ENCODE results near the gene LLGL2.

GRCh38 chr17:75486951-75487350 lies 38.5 kb upstream of the LLGL2 start:
- TF ChIP-seq, protein P1, sequence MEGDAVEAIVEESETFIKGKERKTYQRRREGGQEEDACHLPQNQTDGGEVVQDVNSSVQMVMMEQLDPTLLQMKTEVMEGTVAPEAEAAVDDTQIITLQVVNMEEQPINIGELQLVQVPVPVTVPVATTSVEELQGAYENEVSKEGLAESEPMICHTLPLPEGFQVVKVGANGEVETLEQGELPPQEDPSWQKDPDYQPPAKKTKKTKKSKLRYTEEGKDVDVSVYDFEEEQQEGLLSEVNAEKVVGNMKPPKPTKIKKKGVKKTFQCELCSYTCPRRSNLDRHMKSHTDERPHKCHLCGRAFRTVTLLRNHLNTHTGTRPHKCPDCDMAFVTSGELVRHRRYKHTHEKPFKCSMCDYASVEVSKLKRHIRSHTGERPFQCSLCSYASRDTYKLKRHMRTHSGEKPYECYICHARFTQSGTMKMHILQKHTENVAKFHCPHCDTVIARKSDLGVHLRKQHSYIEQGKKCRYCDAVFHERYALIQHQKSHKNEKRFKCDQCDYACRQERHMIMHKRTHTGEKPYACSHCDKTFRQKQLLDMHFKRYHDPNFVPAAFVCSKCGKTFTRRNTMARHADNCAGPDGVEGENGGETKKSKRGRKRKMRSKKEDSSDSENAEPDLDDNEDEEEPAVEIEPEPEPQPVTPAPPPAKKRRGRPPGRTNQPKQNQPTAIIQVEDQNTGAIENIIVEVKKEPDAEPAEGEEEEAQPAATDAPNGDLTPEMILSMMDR (conservative IDR thresholded peaks at IDR 0.05; ENCODE audit: low read length): no peak
- TF ChIP-seq EZH2phosphoT487 (IDR thresholded peaks at IDR 0.05; ENCODE audit: borderline replicate concordance, low read depth, low read length): no peak
